ENCODE measurements around the gene PPP1R14B.

PPP1R14B gene

GRCh38 chr11:64229744-64230170 lies 17.0 kb downstream of the PPP1R14B start:
- no peak for DNase-seq

- DNase-seq, result no peak
These were observed 17.5 kb downstream of the PPP1R14B start for GRCh38 chr11:64229090-64229743.

GRCh38 chr11:64227405-64227956 lies 19.3 kb downstream of the PPP1R14B start:
- DNase-seq, result no peak

- peak; percentile 36 for DNase-seq
These were observed 20.2 kb downstream of the PPP1R14B start for GRCh38 chr11:64226507-64227051.

GRCh38 chr11:64225608-64226506 lies 20.9 kb downstream of the PPP1R14B start, which contains the start of the genes NUDT22 and TRPT1:
Gene NUDT22, plus strand, starts transcription at chr11:64226274. Its CDS starts 379 bp downstream, at chr11:64226653.
Gene TRPT1, minus strand, starts transcription at chr11:64226186. Its CDS starts 326 bp downstream, at chr11:64225860.
- DNase-seq, result peak; percentile 82

- no peak for DNase-seq
These were observed 21.7 kb downstream of the PPP1R14B start for GRCh38 chr11:64224891-64225607.

- no peak for DNase-seq
These were observed 22.4 kb downstream of the PPP1R14B start for GRCh38 chr11:64224151-64224890.

GRCh38 chr11:64223001-64223651 lies 23.6 kb downstream of the PPP1R14B start:
- no peak for DNase-seq

- no peak for DNase-seq
These were observed 24.1 kb downstream of the PPP1R14B start for GRCh38 chr11:64222651-64223000.

- DNase-seq, result no peak
These were observed 25.9 kb downstream of the PPP1R14B start for GRCh38 chr11:64220798-64221197.

GRCh38 chr11:64220271-64220670 lies 26.5 kb downstream of the PPP1R14B start:
- no peak for DNase-seq

- no peak for DNase-seq
These were observed 27.0 kb downstream of the PPP1R14B start for GRCh38 chr11:64219755-64220154.

- no peak for DNase-seq
These were observed 27.4 kb downstream of the PPP1R14B start for GRCh38 chr11:64219354-64219684.

GRCh38 chr11:64218628-64219353 lies 28.0 kb downstream of the PPP1R14B start:
- DNase-seq, result no peak

GRCh38 chr11:64216879-64217278 lies 29.9 kb downstream of the PPP1R14B start:
- no peak for DNase-seq

GRCh38 chr11:64211181-64211872 lies 35.4 kb downstream of the PPP1R14B start:
- DNase-seq, result no peak

GRCh38 chr11:64210301-64211020 lies 36.3 kb downstream of the PPP1R14B start:
- DNase-seq, result no peak

- DNase-seq, result no peak
These were observed 37.2 kb downstream of the PPP1R14B start for GRCh38 chr11:64209563-64209843.

- no peak for DNase-seq
These were observed 37.8 kb downstream of the PPP1R14B start for GRCh38 chr11:64208796-64209562.

Measured in NCI-H748 treated with DMSO at 0.1 percent for 48 hours (cell line).